ENCODE measurements around the gene TMEM127.
"Not testable (repeated sequence)": the region's sequence is repeated elsewhere in the genome, so short reads cannot be mapped to it uniquely, and the experiment has no call there.

Gene TMEM127

GRCh38 chr2:96274355-96275056 is 8.7 kb upstream of the TMEM127 start:
- no peak for TF ChIP-seq ZNF274 (IDR thresholded peaks at IDR 0.05; ENCODE audit: low read depth, low read length)

DNA sequence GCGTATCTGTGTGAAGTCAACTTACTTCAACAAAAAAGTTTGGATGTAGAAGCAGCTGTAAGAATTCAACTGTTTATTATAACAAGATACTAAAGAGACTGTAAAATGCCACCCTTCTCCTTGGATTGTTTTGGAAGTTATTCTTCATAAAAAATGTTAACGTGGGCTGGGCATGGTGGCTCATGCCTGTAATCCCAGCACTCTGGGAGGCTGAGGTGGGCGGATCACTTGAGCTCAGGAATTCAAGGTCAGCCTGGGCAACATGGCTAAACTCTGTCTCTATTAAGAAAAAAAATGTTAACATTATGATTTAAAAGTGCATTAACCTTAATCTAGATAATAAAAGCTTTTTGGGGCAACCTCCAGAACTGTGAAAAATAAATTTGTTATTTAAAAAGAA is 8.0 kb upstream of the TMEM127 start:
- H3K4me3 ChIP-seq (ENCODE audit: low read length), result no peak overlapping the region
- no peak for TF ChIP-seq ZNF274 (IDR thresholded peaks at IDR 0.05; ENCODE audit: low read depth, low read length)

More at GRCh38 chr2:96274355-96275056, 8.7 kb upstream of the TMEM127 start:
- no peak overlapping the region for H3K4me3 ChIP-seq (ENCODE audit: low read length)

- TF ChIP-seq ZNF274 (IDR thresholded peaks at IDR 0.05; ENCODE audit: low read depth, low read length), result no peak
- H3K4me3 ChIP-seq (ENCODE audit: low read length), result no peak overlapping the region
Observed at GRCh38 chr2:96271995-96272394, 6.2 kb upstream of the TMEM127 start.

- H3K4me3 ChIP-seq (ENCODE audit: low read length), result peak overlapping the region; percentile 90; the same call in 1 of the 2 replicates
- TF ChIP-seq ZNF274 (IDR thresholded peaks at IDR 0.05; ENCODE audit: low read depth, low read length), result no peak
Observed at GRCh38 chr2:96267159-96267971, 1.6 kb upstream of the TMEM127 start.

DNA sequence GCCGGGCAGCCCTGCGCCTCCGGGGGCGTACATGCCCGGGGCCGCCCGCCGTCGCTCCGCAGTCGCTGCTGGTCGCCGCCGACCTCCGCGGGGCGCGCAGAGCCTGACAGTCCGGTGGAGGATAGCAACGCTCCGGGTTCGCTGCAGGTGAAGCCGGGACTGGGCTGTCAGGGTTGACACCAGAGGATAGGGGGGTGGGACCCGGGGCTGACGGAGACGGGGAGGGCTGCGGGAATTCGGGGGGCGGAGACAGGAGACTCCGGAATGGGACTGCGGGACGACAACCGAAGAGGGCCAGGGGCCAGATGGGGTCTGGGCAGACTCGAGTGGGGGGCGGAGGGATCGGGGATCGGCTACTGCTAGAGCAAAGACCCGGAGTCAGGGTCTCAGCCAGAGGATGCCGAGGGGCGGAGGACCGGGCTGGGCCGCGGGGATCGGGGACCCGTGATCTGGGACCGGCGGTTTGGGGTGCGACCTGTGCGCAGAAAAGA is 403 bp downstream of the TMEM127 start:
- TF ChIP-seq ZNF274 (IDR thresholded peaks at IDR 0.05; ENCODE audit: low read depth, low read length), result no peak
- peak overlapping the region; percentile 82 for H3K4me3 ChIP-seq (ENCODE audit: low read length)

DNA sequence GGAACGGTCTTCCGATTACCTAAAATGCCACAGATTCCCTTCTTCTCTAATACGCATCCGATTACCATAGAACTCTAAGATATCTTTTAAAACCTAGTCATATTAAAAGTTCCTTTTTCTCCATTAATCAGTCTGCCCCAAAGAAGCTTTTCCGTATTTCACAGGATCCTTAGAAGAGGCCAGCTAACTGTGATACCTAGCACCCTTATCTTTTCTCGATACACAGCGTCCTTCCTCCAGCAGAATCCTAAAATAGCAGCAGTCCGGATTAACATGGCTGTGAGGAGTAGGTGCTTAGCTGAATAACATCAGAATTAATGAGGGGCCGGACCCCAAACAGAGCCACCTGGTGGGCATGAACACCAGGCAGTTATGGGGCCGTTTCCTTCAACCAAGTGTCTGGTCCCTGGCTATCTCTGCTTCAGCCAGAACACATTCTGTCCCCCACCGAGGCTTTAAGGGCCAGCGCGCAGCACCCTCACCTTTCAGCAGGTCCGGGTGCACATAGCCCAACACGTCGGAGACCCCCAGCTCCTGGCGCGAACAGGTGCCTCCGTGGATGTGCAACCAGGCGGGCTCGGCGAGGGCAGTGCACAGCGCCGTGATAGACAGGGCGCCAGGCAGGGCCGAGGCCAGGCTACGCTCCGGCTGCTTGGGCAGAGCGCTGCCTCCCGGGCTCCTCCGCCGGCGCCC is 995 bp downstream of the TMEM127 start:
- TF ChIP-seq ZNF274 (IDR thresholded peaks at IDR 0.05; ENCODE audit: low read depth, low read length), result no peak
- peak overlapping the region; percentile 82 for H3K4me3 ChIP-seq (ENCODE audit: low read length)

DNA sequence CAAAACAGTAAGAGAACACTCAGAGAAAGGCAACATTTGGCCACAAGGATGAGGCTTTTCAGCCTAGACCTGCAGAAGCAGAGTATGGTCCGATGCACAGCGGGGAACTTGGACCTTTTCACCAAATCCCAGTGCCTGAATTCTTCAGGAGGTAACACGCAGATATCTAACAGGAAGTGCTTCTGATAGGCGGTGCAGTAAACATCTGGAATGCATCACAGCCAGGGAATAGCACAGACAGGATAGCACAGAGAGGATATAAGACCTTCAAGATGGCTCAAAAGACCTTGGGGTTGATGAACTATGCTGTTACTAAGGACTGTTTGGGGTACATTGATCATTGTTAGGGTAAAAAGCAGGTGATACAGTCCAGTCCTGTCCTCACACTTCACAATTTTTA is 1.7 kb downstream of the TMEM127 start:
- no peak for TF ChIP-seq ZNF274 (IDR thresholded peaks at IDR 0.05; ENCODE audit: low read depth, low read length)
- peak overlapping the region; percentile 82; the same call in 1 of the 2 replicates for H3K4me3 ChIP-seq (ENCODE audit: low read length)

GRCh38 chr2:96262306-96262705 is 3.5 kb downstream of the TMEM127 start:
- no peak overlapping the region for H3K4me3 ChIP-seq (ENCODE audit: low read length)
- TF ChIP-seq ZNF274 (IDR thresholded peaks at IDR 0.05; ENCODE audit: low read depth, low read length), result no peak

DNA sequence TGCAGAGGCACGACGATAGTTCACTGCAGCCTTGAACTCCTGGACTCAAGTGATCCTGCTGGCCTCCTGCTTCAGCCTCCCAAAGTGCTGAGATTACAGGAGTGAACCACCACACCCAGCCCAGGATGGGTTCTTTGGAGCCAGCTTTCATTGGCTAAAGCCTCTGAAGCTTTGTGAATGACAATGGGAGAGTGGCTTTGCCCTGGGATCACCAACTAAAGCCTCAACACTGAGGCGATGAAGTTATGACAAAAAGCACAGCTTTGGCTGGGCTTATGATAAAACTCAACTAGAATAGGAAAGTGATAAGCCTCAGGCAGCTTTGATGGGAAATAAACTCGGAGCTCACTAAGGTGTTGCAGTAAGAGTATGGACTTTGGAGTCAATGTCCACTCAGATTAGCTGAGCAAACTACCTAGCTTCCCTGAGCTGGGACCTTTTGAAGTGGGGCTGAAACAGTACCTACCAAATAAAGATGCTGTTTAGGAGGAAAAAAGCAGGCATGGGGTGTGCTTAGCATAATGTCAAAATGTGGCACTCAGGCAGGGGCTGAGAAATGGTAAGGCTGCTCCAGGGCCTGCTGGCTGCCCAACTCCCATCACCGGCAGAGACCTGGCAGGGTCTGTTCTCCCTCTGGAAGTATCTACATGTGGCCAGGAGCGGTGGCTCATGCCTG is 4.3 kb downstream of the TMEM127 start:
- no peak overlapping the region for H3K4me3 ChIP-seq (ENCODE audit: low read length)
- TF ChIP-seq ZNF274 (IDR thresholded peaks at IDR 0.05; ENCODE audit: low read depth, low read length), result no peak

GRCh38 chr2:96260387-96261260 is 5.2 kb downstream of the TMEM127 start:
- H3K4me3 ChIP-seq (ENCODE audit: low read length), result no peak overlapping the region
- TF ChIP-seq ZNF274 (IDR thresholded peaks at IDR 0.05; ENCODE audit: low read depth, low read length), result no peak

GRCh38 chr2:96259497-96259921 is 6.3 kb downstream of the TMEM127 start:
- TF ChIP-seq ZNF274 (IDR thresholded peaks at IDR 0.05; ENCODE audit: low read depth, low read length), result no peak
- H3K4me3 ChIP-seq (ENCODE audit: low read length), result no peak overlapping the region

- no peak for TF ChIP-seq ZNF274 (IDR thresholded peaks at IDR 0.05; ENCODE audit: low read depth, low read length)
- H3K4me3 ChIP-seq (ENCODE audit: low read length), result no peak overlapping the region
Observed at GRCh38 chr2:96258166-96259022, 7.4 kb downstream of the TMEM127 start.

DNA sequence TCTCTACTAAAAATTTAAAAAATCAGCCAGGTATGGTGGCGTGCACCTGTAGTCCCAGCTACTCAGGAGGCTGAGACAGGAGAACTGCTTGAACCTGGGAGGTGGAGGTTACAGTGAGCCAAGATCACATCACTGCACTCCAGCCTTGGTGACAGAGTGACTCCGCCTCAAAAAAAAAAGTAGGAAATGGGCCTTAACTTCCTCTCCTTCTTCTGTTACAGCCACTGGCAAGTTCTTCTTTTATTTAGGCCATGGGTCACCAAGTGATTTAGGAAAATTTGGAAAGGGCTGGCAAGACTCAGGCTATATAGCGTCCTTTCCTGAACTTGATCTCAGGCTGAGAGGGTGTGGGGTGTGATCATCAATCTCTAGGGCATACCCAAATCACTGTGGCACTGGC is 8.1 kb downstream of the TMEM127 start:
- H3K4me3 ChIP-seq (ENCODE audit: low read length), result not testable (repeated sequence)

Data from GM08714 (cell line).